ENCODE results near the gene RBFA.

The RBFA gene

DNA sequence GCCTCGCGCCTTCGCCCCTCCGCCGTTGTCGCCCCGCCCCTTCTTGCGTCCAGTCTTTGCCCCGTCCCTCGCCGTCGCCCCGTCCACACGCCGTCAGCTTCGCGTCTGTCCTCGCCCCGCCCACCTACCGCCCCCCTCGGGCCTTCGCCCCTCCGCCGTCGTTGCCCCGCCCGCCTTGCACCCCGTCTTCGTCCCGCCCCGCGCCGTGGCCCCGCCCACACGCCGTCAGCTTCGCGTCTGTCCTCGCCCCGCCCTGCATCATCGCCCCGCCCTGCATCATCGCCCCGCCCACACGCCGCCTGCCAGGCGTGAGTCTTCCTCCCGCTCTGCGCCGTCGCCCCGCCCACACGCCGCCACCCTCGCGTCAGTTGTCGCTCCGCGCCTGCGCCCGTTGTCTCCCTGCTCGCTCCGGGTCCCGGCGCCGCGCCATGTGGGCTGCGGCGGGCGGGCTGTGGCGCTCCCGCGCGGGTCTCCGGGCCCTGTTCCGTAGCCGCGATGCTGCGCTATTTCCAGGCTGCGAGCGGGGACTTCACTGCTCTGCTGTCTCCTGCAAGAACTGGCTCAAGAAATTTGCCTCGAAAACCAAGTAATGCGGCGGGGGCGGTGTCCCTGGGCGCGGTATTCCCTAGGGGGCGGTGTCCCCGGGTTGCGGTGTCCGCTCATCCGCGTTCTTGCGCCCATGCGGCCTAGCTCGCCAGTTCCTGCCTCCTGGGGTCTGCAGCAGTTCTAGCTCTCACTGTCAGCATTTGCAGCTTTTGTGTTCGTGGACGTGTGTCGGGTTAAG is at the start of gene RBFA:
TSS of gene RBFA (plus strand) at position 367 of the 784 bp plus-strand sequence. CDS start at position 429, 62 bp downstream.
- TF ChIP-seq, protein P1, sequence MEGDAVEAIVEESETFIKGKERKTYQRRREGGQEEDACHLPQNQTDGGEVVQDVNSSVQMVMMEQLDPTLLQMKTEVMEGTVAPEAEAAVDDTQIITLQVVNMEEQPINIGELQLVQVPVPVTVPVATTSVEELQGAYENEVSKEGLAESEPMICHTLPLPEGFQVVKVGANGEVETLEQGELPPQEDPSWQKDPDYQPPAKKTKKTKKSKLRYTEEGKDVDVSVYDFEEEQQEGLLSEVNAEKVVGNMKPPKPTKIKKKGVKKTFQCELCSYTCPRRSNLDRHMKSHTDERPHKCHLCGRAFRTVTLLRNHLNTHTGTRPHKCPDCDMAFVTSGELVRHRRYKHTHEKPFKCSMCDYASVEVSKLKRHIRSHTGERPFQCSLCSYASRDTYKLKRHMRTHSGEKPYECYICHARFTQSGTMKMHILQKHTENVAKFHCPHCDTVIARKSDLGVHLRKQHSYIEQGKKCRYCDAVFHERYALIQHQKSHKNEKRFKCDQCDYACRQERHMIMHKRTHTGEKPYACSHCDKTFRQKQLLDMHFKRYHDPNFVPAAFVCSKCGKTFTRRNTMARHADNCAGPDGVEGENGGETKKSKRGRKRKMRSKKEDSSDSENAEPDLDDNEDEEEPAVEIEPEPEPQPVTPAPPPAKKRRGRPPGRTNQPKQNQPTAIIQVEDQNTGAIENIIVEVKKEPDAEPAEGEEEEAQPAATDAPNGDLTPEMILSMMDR (IDR thresholded peaks at IDR 0.05): peak; percentile 64
- TF ChIP-seq ZFX (IDR thresholded peaks at IDR 0.05; ENCODE audit: borderline replicate concordance): no peak
- peak within 1 kb of the TSS; percentile 82 for H3K27ac ChIP-seq

GRCh38 chr18:79985172-79985571 is 49.1 kb upstream of the RBFA start:
- no peak overlapping the region for H3K27ac ChIP-seq

GRCh38 chr18:79986726-79987125 is 47.5 kb upstream of the RBFA start:
- H3K27ac ChIP-seq: no peak overlapping the region
- TF ChIP-seq, protein P1 (IDR thresholded peaks at IDR 0.05): no peak
- TF ChIP-seq ZFX (IDR thresholded peaks at IDR 0.05; ENCODE audit: borderline replicate concordance): no peak

More at GRCh38 chr18:79985172-79985571, 49.1 kb upstream of the RBFA start:
- TF ChIP-seq, protein P1 (IDR thresholded peaks at IDR 0.05): no peak
- TF ChIP-seq ZFX (IDR thresholded peaks at IDR 0.05; ENCODE audit: borderline replicate concordance): no peak

GRCh38 chr18:79987566-79987965 is 46.7 kb upstream of the RBFA start:
- peak overlapping the region; percentile 90 for H3K27ac ChIP-seq
- no peak for TF ChIP-seq ZFX (IDR thresholded peaks at IDR 0.05; ENCODE audit: borderline replicate concordance)
- TF ChIP-seq, protein P1 (IDR thresholded peaks at IDR 0.05): no peak

DNA sequence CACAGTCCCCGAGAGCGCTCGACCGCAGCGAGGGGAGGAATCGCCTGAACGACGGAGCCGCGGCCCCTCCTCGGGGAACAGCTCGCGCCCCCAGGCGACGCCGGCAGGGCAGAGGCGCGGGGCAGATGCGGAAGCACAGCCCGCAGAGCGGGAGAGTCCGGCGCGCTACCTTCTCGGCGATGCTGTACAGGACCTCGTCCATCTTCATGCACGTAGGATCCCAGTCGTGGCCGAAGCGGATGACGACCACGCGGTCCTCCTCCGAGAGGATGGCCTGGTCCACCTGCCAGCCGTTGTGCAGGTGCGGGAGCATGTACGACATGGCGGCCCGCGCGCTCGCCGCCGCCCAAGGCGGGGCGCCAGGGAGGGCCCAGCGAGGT is 46.2 kb upstream of the RBFA start:
- H3K27ac ChIP-seq: peak overlapping the region; percentile 90
- no peak for TF ChIP-seq ZFX (IDR thresholded peaks at IDR 0.05; ENCODE audit: borderline replicate concordance)
- TF ChIP-seq, protein P1 (IDR thresholded peaks at IDR 0.05): peak; percentile 32

- peak within 1 kb of the TSS; percentile 90 for H3K27ac ChIP-seq
- TF ChIP-seq, protein P1 (IDR thresholded peaks at IDR 0.05): no peak
- no peak for TF ChIP-seq ZFX (IDR thresholded peaks at IDR 0.05; ENCODE audit: borderline replicate concordance)
Observed at GRCh38 chr18:79988451-79989194, 45.6 kb upstream of the RBFA start, which contains the start of gene TXNL4A. Gene TXNL4A (minus strand): TSS chr18:79988563. CDS start chr18:79988392, 171 bp downstream.

DNA sequence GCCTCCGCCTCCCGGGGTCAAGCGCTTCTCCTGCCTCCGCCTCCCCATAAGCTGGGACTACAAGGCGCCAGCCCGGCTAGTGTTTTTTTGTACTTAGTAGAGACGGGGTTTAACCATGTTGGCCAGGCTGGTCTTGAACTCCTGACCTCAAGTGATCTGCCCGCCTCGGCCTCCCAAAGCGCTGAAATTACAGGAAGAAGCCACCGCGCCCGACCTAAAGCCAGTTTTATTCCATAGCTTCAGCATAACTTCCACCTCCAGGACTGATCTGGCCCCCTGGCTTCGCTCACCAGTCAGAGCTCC is 45.1 kb upstream of the RBFA start:
- TF ChIP-seq, protein P1 (IDR thresholded peaks at IDR 0.05): no peak
- TF ChIP-seq ZFX (IDR thresholded peaks at IDR 0.05; ENCODE audit: borderline replicate concordance): no peak

More for the DNA sequence above, 45.1 kb upstream of the RBFA start:
- peak overlapping the region; percentile 90 for H3K27ac ChIP-seq

Measured in 22Rv1 (cell line).